Measurements from ENCODE around the gene GULP1.

The GULP1 gene

GRCh38 chr2:188622601-188623260 is 331.1 kb downstream of the GULP1 start:
- no peaks in the 10 kb centered on the region for H3K9me3 Mint-ChIP-seq

GRCh38 chr2:188623995-188624643 is 332.4 kb downstream of the GULP1 start:
- Mint-ChIP-seq H3K4me1 (peaks cover 16% of the 10 kb centered on the region), H3K4me3 (no peak overlapping the region), H3K27ac (peak overlapping the region; percentile 25), H3K36me3 (ENCODE audit: low read depth) (no peaks in the 10 kb centered on the region), H3K27me3 (ENCODE audit: low read depth, poor library complexity) (no peaks in the 10 kb centered on the region), H3K9me3 (no peaks in the 10 kb centered on the region)
- DNase-seq, result no peak
- TF ChIP-seq CTCF (IDR thresholded peaks at IDR 0.05), result no peak

More at GRCh38 chr2:188622601-188623260, 331.1 kb downstream of the GULP1 start:
- no peaks in the 10 kb centered on the region for H3K36me3 Mint-ChIP-seq (ENCODE audit: low read depth)
- no peak for DNase-seq
- H3K27me3 Mint-ChIP-seq (ENCODE audit: low read depth, poor library complexity), result no peaks in the 10 kb centered on the region
- no peak for TF ChIP-seq CTCF (IDR thresholded peaks at IDR 0.05)
- H3K27ac Mint-ChIP-seq, result no peak overlapping the region
- no peak overlapping the region for H3K4me3 Mint-ChIP-seq
- H3K4me1 Mint-ChIP-seq, result peaks cover 16% of the 10 kb centered on the region

- no peak for DNase-seq
- H3K27me3 Mint-ChIP-seq (ENCODE audit: low read depth, poor library complexity), result peaks cover 3% of the 10 kb centered on the region
- peaks cover 30% of the 10 kb centered on the region for H3K4me1 Mint-ChIP-seq
- H3K9me3 Mint-ChIP-seq, result no peaks in the 10 kb centered on the region
- H3K27ac Mint-ChIP-seq, result no peak overlapping the region
- H3K4me3 Mint-ChIP-seq, result no peak overlapping the region
- no peak for TF ChIP-seq CTCF (IDR thresholded peaks at IDR 0.05)
- H3K36me3 Mint-ChIP-seq (ENCODE audit: low read depth), result no peaks in the 10 kb centered on the region
Observed at GRCh38 chr2:188627471-188627870, 335.8 kb downstream of the GULP1 start.

- Mint-ChIP-seq H3K27me3 (ENCODE audit: low read depth, poor library complexity) (peaks cover 3% of the 10 kb centered on the region), H3K9me3 (no peaks in the 10 kb centered on the region), H3K4me3 (no peak overlapping the region), H3K36me3 (ENCODE audit: low read depth) (no peaks in the 10 kb centered on the region), H3K27ac (no peak overlapping the region), H3K4me1 (peaks cover 18% of the 10 kb centered on the region)
- no peak for DNase-seq
- no peak for TF ChIP-seq CTCF (IDR thresholded peaks at IDR 0.05)
Observed at GRCh38 chr2:188628989-188629752, 337.5 kb downstream of the GULP1 start.

- Mint-ChIP-seq H3K4me3 (no peak overlapping the region), H3K4me1 (peaks cover 14% of the 10 kb centered on the region)
- DNase-seq, result no peak
Observed at GRCh38 chr2:188629753-188630527, 338.3 kb downstream of the GULP1 start.

More at GRCh38 chr2:188629753-188630527, 338.3 kb downstream of the GULP1 start:
- Mint-ChIP-seq H3K27ac (no peak overlapping the region), H3K9me3 (no peaks in the 10 kb centered on the region), H3K27me3 (ENCODE audit: low read depth, poor library complexity) (peaks cover 3% of the 10 kb centered on the region), H3K36me3 (ENCODE audit: low read depth) (no peaks in the 10 kb centered on the region)
- no peak for TF ChIP-seq CTCF (IDR thresholded peaks at IDR 0.05)
